Inflammatory macrophage treated with lipopolysaccharide for 1 hour (primary cell): ENCODE results near the gene ZNF649.

Experiments
- DNase-seq, 2 donors: peaks; one replicate each; pipeline ENCODE4 v3.0.0-alpha.2; 2020 to 2022

Gene ZNF649

GRCh38 chr19:51887522-51888498, 17.0 kb downstream of the ZNF649 start, which contains the start of gene ZNF577:
ZNF577 (minus strand) TSS chr19:51887951; CDS start chr19:51880382, 7,569 bp downstream.
- peak; percentile 76 to 84 for DNase-seq

GRCh38 chr19:51884713-51885112, 20.1 kb downstream of the ZNF649 start:
- DNase-seq = no peak

- DNase-seq = no peak
Measured at GRCh38 chr19:51882518-51882917, 22.3 kb downstream of the ZNF649 start.

- no peak for DNase-seq
Measured at GRCh38 chr19:51873097-51873496, 31.7 kb downstream of the ZNF649 start.

- DNase-seq = no peak
Measured at GRCh38 chr19:51861870-51862622, 42.8 kb downstream of the ZNF649 start.
